Retinal pigment epithelial cell (primary cell): ENCODE measurements around the gene NRSN1.

Experiments
- DNase-seq: peaks from one replicate; pipeline ENCODE4 v3.0.0-alpha.2; 2010; ENCODE audit warnings: low read depth
- H3K4me3 ChIP-seq: 2 replicates; pipeline ENCODE4 v1.5.1; 2011; ENCODE audit warnings: mild to moderate bottlenecking, low read length, control low read depth, moderate library complexity
- CTCF ChIP-seq: conservative IDR thresholded peaks from 2 replicates; pipeline ENCODE4 v1.5.1; 2011; ENCODE audit warnings: low read depth, low read length, control low read depth, inconsistent platforms

The NRSN1 gene, protein sequence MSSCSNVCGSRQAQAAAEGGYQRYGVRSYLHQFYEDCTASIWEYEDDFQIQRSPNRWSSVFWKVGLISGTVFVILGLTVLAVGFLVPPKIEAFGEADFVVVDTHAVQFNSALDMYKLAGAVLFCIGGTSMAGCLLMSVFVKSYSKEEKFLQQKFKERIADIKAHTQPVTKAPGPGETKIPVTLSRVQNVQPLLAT

DNA sequence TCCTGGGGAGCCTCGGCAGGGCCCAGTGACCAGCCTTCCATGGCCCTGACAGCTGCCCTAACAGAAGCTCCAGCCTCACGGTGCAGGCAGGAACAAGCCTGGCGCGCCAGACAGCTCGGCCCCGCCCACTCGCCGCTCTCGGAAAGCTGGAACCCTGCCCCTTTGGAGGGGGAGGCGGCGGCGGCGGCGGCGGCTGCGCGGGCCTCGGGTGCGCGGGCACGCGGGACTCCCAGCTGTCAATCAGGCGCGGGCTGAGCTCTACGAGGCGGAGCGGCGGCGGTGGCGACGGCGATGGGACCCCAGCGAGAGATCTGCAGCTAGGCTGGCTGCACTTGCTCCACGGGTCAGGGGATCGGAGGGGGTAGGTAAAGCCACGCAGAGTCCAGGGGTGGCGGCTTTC is at the start of gene NRSN1:
NRSN1 (plus strand) TSS at position 236 of the 400 bp plus-strand sequence. CDS start 8,113 bp downstream, outside the sequence.
- TF ChIP-seq CTCF = no peak
- DNase-seq = no peak
- H3K4me3 ChIP-seq = peak within 1 kb of the TSS; percentile 32

DNA sequence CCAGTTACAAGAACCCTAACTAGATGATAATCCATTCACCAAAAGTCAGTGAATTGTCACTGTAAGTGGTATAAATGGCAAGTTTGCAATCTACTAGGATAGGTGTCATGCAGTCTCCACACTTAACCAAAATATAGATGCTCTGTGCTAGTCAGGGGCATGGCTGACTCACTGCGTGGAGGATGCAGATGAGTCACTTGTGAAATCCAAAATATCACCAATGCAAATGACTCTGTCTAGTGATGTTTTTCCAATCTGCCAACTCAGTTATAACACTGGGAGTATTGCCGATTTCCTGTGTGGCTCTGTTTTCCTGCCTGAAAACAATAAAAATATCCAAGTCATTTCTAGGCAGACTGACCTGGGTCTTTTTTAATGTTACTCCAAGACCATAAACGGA is 47.8 kb upstream of the NRSN1 start:
- DNase-seq = no peak
- no peak overlapping the region for H3K4me3 ChIP-seq
- no peak for TF ChIP-seq CTCF

GRCh38 chr6:24079076-24079475 is 46.9 kb upstream of the NRSN1 start:
- DNase-seq = no peak
- H3K4me3 ChIP-seq = no peak overlapping the region
- TF ChIP-seq CTCF = no peak

DNA sequence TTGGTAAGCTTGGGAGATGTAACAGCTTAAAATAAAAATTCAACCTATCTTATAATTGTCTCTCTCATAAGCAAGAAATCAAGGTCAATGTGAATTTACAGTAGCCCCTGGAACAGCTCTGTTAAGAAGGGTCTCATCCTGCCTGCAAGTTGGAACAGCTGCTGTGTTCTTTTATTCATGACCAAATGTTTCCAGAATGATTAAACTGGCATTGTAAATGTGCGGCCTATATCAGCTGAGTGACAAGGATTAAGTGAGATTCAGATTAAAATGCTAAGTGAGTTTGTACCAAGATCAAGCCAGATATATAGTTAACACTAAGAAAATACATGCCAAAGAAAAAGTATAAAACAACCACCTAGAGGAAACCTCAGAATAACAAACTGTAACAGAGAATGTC is 45.3 kb upstream of the NRSN1 start:
- TF ChIP-seq CTCF = no peak
- no peak overlapping the region for H3K4me3 ChIP-seq
- DNase-seq = no peak

GRCh38 chr6:24089736-24090135 is 36.3 kb upstream of the NRSN1 start:
- no peak for TF ChIP-seq CTCF
- H3K4me3 ChIP-seq = no peak overlapping the region
- no peak for DNase-seq

DNA sequence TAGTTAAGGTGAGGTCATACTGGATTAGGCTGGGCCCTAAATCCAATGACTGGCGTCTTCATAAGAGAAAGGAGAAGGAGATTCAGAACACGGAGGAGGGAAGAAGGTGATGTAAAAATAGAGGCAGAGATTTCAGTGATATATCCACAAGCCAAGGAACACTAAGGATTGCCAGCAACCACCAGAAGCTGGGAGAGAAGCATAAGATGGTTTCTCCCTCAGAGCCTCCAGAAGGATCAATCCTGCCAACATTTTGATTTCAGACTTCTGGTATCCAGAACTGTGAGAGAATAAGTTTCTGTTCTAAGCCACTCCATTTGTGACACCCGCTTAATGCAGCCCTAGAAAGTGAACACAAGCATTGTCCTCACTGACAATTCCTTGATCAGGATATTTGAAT is 33.6 kb upstream of the NRSN1 start:
- DNase-seq = no peak

More for the DNA sequence above, 33.6 kb upstream of the NRSN1 start:
- no peak overlapping the region for H3K4me3 ChIP-seq
- TF ChIP-seq CTCF = no peak
